H1 (cell line): ENCODE measurements around the gene ARHGDIG. TPM values are rescaled to one million over a fixed set of nuclear protein-coding genes. Genes with fewer than 3 reads are reported as not detected.

Experiments used
- CTCF ChIA-PET: fragments of 300-600 bp; sonication (Branson Sonifier 250); formaldehyde crosslinking; loops from one replicate; lab custom pipeline; 2021; ENCODE audit not compliant: partially characterized antibody; lab: Charles Lee
- POLR2A ChIA-PET: fragments of 300-600 bp; sonication (Branson Sonifier 250); formaldehyde crosslinking; loops from one replicate; lab custom pipeline; 2021; ENCODE audit warnings: inconsistent platforms; ENCODE audit not compliant: partially characterized antibody; lab: Charles Lee
- DNase-seq, 2 experiments: peaks; one replicate each; pipeline versions ENCODE4 v3.0.0 to v3.0.0-alpha.2; 2010 to 2022; ENCODE audit warnings: low spot score in 2 of 2, low read depth in 1 of 2, mixed read lengths in 1 of 2
- FAIRE-seq: peaks from 2 replicates; lab custom pipeline; 2011; peaks lifted over from hg19 to GRCh38; lab: Jason Lieb, UNC
- H2AFZ ChIP-seq: 2 replicates; pipeline ENCODE4 v1.8.1; 2012; ENCODE audit warnings: low read length, inconsistent platforms
- H2AK5ac ChIP-seq: 2 replicates; pipeline ENCODE4 v1.6.1; 2013; ENCODE audit warnings: low read depth, low read length
- H2BK120ac ChIP-seq: replicated peaks from 2 replicates; pipeline ENCODE3; 2013; ENCODE audit warnings: low read depth, low read length, inconsistent platforms
- H2BK12ac ChIP-seq: 2 replicates; pipeline ENCODE4 v1.6.1; 2013; ENCODE audit warnings: low read depth, low read length
- H2BK15ac ChIP-seq: 2 replicates; pipeline ENCODE4 v1.6.1; 2013; ENCODE audit warnings: low read length
- H2BK20ac ChIP-seq: 2 replicates; pipeline ENCODE4 v1.6.1; 2013; ENCODE audit warnings: low read length
- H2BK5ac ChIP-seq: 2 replicates; pipeline ENCODE4 v1.6.1; 2013; ENCODE audit warnings: low read depth, low read length
- H3K14ac ChIP-seq: 2 replicates; pipeline ENCODE4 v1.6.1; 2013; ENCODE audit warnings: inconsistent platforms; ENCODE audit not compliant: insufficient read length
- H3K18ac ChIP-seq: 2 replicates; pipeline ENCODE4 v1.6.1; 2013; ENCODE audit warnings: low read length; ENCODE audit errors: extremely low read depth
- H3K23ac ChIP-seq: 2 replicates; pipeline ENCODE4 v1.6.1; 2013; ENCODE audit warnings: inconsistent platforms; ENCODE audit not compliant: insufficient read length
- H3K23me2 ChIP-seq: 2 replicates; pipeline ENCODE4 v1.6.1; 2013; ENCODE audit warnings: low read depth, low read length
- H3K27ac ChIP-seq: 2 replicates; pipeline ENCODE4 v1.6.1; 2011; ENCODE audit warnings: low read depth, low read length, inconsistent platforms
- H3K27me3 ChIP-seq, 4 experiments: replicated peaks in 1 of 4; 1 replicate in 1 of 4; 2 replicates in 3 of 4; pipeline versions ENCODE4 v1.6.1 to v1.8.1; 2011 to 2013; ENCODE audit warnings: low read length in 3 of 4, mild to moderate bottlenecking in 3 of 4, inconsistent platforms in 2 of 4, mixed read lengths in 2 of 4, moderate library complexity in 1 of 4; ENCODE audit not compliant: control insufficient read depth in 3 of 4, insufficient read depth in 3 of 4; ENCODE audit errors: extremely low read depth in 1 of 4
- H3K36me3 ChIP-seq, 4 experiments: 2 replicates each; pipeline versions ENCODE4 v1.6.1 to v1.8.1; 2011 to 2013; ENCODE audit warnings: mild to moderate bottlenecking in 4 of 4, low read length in 3 of 4, moderate library complexity in 2 of 4, control low read depth in 1 of 4, inconsistent platforms in 1 of 4; ENCODE audit not compliant: insufficient read depth in 4 of 4, control insufficient read depth in 2 of 4
- H3K4ac ChIP-seq: replicated peaks from 2 replicates; pipeline ENCODE3; 2013; ENCODE audit warnings: low read length, low read depth, mixed read lengths, inconsistent platforms; ENCODE audit not compliant: insufficient read length
- H3K4me1 ChIP-seq, 4 experiments: replicated peaks in 1 of 4; 1 replicate in 1 of 4; 2 replicates in 3 of 4; pipeline versions ENCODE4 v1.6.1 to v1.8.1; 2011 to 2013; ENCODE audit warnings: low read length in 3 of 4, inconsistent platforms in 2 of 4, mixed read lengths in 1 of 4; ENCODE audit not compliant: insufficient read depth in 4 of 4, control insufficient read depth in 3 of 4
- H3K4me2 ChIP-seq, 2 experiments: 2 replicates each; pipeline versions ENCODE4 v1.6.1 to v1.8.1; 2011 to 2013; ENCODE audit warnings: low read depth in 2 of 2, low read length in 2 of 2, control low read depth in 1 of 2, inconsistent platforms in 1 of 2, mild to moderate bottlenecking in 1 of 2; ENCODE audit not compliant: insufficient read depth in 1 of 2
- H3K4me3 ChIP-seq, 4 experiments: fragments of 200-600, 300-600 bp in 1 of 4; sonication (generic), shearing (Covaris generic), sonication (Bioruptor Twin) in 1 of 4; 2 replicates each; pipeline versions ENCODE4 v1.5.1 to v1.8.1; 2011 to 2016; ENCODE audit warnings: low read length in 4 of 4, low read depth in 3 of 4, control low read depth in 2 of 4, inconsistent platforms in 2 of 4, mild to moderate bottlenecking in 2 of 4, mixed read lengths in 1 of 4, moderate library complexity in 1 of 4; ENCODE audit not compliant: insufficient read depth in 2 of 4; ENCODE audit errors: extremely low read depth in 1 of 4
- H3K56ac ChIP-seq: replicated peaks from 2 replicates; pipeline ENCODE3; 2013; ENCODE audit warnings: low read depth, mild to moderate bottlenecking, mixed read lengths, low read length, inconsistent platforms; ENCODE audit not compliant: insufficient read length
- H3K79me1 ChIP-seq: 2 replicates; pipeline ENCODE4 v1.6.1; 2013; ENCODE audit warnings: low read depth, low read length, control low read depth
- H3K79me2 ChIP-seq, 2 experiments: 2 replicates each; pipeline versions ENCODE4 v1.6.1 to v1.8.1; 2012 to 2013; ENCODE audit warnings: low read length in 2 of 2, mild to moderate bottlenecking in 2 of 2, inconsistent platforms in 1 of 2; ENCODE audit not compliant: insufficient read depth in 2 of 2, control insufficient read depth in 1 of 2
- H3K9ac ChIP-seq, 4 experiments: replicated peaks in 1 of 4; 1 replicate in 1 of 4; 2 replicates in 3 of 4; pipeline versions ENCODE4 v1.6.1 to v1.8.1; 2011 to 2013; ENCODE audit warnings: low read depth in 3 of 4, low read length in 3 of 4, control low read depth in 2 of 4, mild to moderate bottlenecking in 2 of 4, moderate library complexity in 2 of 4, inconsistent platforms in 1 of 4; ENCODE audit errors: extremely low read depth in 1 of 4
- H3K9me3 ChIP-seq, 2 experiments: 2 replicates each; pipeline versions ENCODE4 v1.6.1 to v1.8.1; 2012 to 2013; ENCODE audit warnings: mild to moderate bottlenecking in 2 of 2, moderate library complexity in 2 of 2, control low read depth in 1 of 2, inconsistent platforms in 1 of 2, low read depth in 1 of 2, low read length in 1 of 2, mixed read lengths in 1 of 2; ENCODE audit not compliant: insufficient read depth in 2 of 2
- H4K20me1 ChIP-seq, 2 experiments: replicated peaks in 1 of 2; 2 replicates each; pipeline versions ENCODE3 to v1.8.1; 2011 to 2013; ENCODE audit warnings: inconsistent platforms in 2 of 2, low read length in 2 of 2, mild to moderate bottlenecking in 1 of 2; ENCODE audit not compliant: insufficient read depth in 2 of 2, control insufficient read depth in 1 of 2
- H4K5ac ChIP-seq: 2 replicates; pipeline ENCODE4 v1.6.1; 2013; ENCODE audit warnings: low read length, low read depth, mixed read lengths, inconsistent platforms; ENCODE audit not compliant: insufficient read length
- H4K8ac ChIP-seq: 2 replicates; pipeline ENCODE4 v1.8.0; 2013; ENCODE audit warnings: mild to moderate bottlenecking, moderate library complexity, low read length, inconsistent platforms; ENCODE audit not compliant: insufficient read depth; ENCODE audit errors: extremely low read depth
- H4K91ac ChIP-seq: replicated peaks from 2 replicates; pipeline ENCODE3; 2013; ENCODE audit warnings: low read length, mixed read lengths, inconsistent platforms; ENCODE audit not compliant: insufficient read length
- BACH1 ChIP-seq: IDR thresholded peaks from 2 replicates; pipeline ENCODE4 v1.6.1; 2012; ENCODE audit warnings: low read length, improper control_type of control experiment
- CREB1 ChIP-seq: IDR thresholded peaks from 2 replicates; pipeline ENCODE4 v1.6.1; 2012; ENCODE audit warnings: inconsistent platforms
- HDAC6 ChIP-seq: IDR thresholded peaks from one replicate; pipeline ENCODE4 v1.7.1; 2012; ENCODE audit warnings: low read depth, mild to moderate bottlenecking, inconsistent platforms, low read length, moderate library complexity
- NANOG ChIP-seq: IDR thresholded peaks from 2 replicates; pipeline ENCODE4 v1.6.1; 2011; ENCODE audit warnings: low read length, low read depth, mild to moderate bottlenecking, inconsistent platforms; ENCODE audit not compliant: insufficient read depth, poor library complexity, severe bottlenecking
- POLR2AphosphoS5 ChIP-seq: IDR thresholded peaks from 2 replicates; pipeline ENCODE4 v1.6.1; 2011; ENCODE audit warnings: low read depth, low read length
- RFX5 ChIP-seq: IDR thresholded peaks from 2 replicates; pipeline ENCODE4 v1.6.1; 2011; ENCODE audit warnings: low read depth, low read length, improper control_type of control experiment, borderline replicate concordance
- SAP30 ChIP-seq: fragments of 300-600 bp; sonication (generic); IDR thresholded peaks from 2 replicates; pipeline ENCODE4 v1.7.1; 2012; ENCODE audit warnings: low read length, moderate library complexity, mild to moderate bottlenecking, inconsistent platforms; ENCODE audit not compliant: insufficient read depth, insufficient replicate concordance
- TAF7 ChIP-seq: optimal IDR thresholded peaks from 2 replicates; pipeline ENCODE3; 2011; ENCODE audit warnings: low read depth, mild to moderate bottlenecking, inconsistent platforms, low read length, moderate library complexity, borderline replicate concordance
- TBP ChIP-seq: IDR thresholded peaks from 2 replicates; pipeline ENCODE4 v1.6.1; 2011; ENCODE audit warnings: low read depth, low read length, improper control_type of control experiment
- TEAD4 ChIP-seq: IDR thresholded peaks from 2 replicates; pipeline ENCODE4 v1.6.1; 2012; ENCODE audit warnings: low read depth, low read length, inconsistent platforms, mixed read lengths
- ZNF274 ChIP-seq: IDR thresholded peaks from 2 replicates; pipeline ENCODE4 v1.7.0; 2012; ENCODE audit warnings: low read length, borderline replicate concordance; ENCODE audit errors: extremely low read depth
- WGBS, 2 experiments: shearing (Covaris generic) in 1 of 2; methylation state at CpG; one replicate each; pipeline versions ENCODE4 v1.1.6 to v1.1.7; 2013 to 2015; ENCODE audit warnings: low lambda C conversion rate in 2 of 2, mixed read lengths in 2 of 2, inconsistent platforms in 1 of 2, low coverage in 1 of 2, missing lambda C conversion rate in 1 of 2; ENCODE audit not compliant: insufficient replicate concordance in 2 of 2, insufficient coverage in 1 of 2, insufficient read length in 1 of 2; ENCODE audit errors: extremely low coverage in 1 of 2, missing lambda C conversion rate in 1 of 2; 5-methylcytosine and 5-hydroxymethylcytosine counted together
- polyA plus RNA-seq, 7 experiments: library from polyadenylated mRNA; depleted of rRNA in 3 of 7; stranded (reverse) in 5 of 7; unstranded in 2 of 7; fragments of >200 nt in 5 of 7; fragments of 200-250 nt in 2 of 7; gene quantifications; 1 replicate in 5 of 7; 2 replicates in 1 of 7; 4 replicates in 1 of 7; pipeline versions ENCODE4 v1.2.1 to v1.2.3, GENCODE V29; 2011 to 2013; ENCODE audit warnings: missing spikeins in 2 of 7, mixed read lengths in 2 of 7
- total RNA-seq: library from RNA; stranded (reverse); fragmentation: NEBNext Ultra II Directional; extraction: Animal tissue kit (Norgen Biotek cat#: 25700); gene quantifications from 2 replicates; pipeline ENCODE4 v1.2.1, GENCODE V29; 2021
- TF ChIP-seq, protein P1 (sequence below): IDR thresholded peaks from 2 replicates; pipeline ENCODE4 v1.6.1; 2011; ENCODE audit warnings: low read length, improper control_type of control experiment
- TF ChIP-seq, protein P2 (sequence below): IDR thresholded peaks from 2 replicates; pipeline ENCODE4 v1.6.1; 2012; ENCODE audit warnings: inconsistent platforms

ARHGDIG gene
- total and polyA plus RNA-seq, 2 of the 8 experiments (the other 6 are each of a cell fraction or from before 2014, with no cell fraction given): 1.2 to 2.9 TPM

DNA sequence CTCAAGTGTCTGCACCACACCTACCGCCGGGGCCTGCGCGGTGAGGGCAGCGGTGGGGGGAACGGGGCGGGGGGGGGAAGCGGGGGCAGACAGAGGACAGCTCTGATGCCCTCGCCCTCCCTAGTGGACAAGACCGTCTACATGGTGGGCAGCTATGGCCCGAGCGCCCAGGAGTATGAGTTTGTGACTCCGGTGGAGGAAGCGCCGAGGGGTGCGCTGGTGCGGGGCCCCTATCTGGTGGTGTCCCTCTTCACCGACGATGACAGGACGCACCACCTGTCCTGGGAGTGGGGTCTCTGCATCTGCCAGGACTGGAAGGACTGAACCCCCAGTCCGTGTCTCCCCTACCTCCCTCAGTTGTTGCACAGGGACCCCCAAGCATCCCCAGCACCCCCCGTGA, 2.1 kb downstream of the ARHGDIG start:
- Histone ChIP-seq H2BK20ac (no peak overlapping the region), H2AFZ (no peak overlapping the region), H3K27ac (no peak overlapping the region), H3K9ac (no peak overlapping the region), H3K9me3 (peaks cover 0 to 5% of the 10 kb centered on the region in 2 experiments; a peak in 1 of 4 replicates), H3K56ac (no peak overlapping the region), H3K4ac (no peak overlapping the region), H4K20me1 (no peaks in the 10 kb centered on the region), H3K4me3 (no peak overlapping the region), H3K4me1 (peaks cover 0 to 3% (median 0%) of the 10 kb centered on the region in 4 experiments; a peak in 3 of 7 replicates), H3K36me3 (peaks cover 0 to 4% (median 2%) of the 10 kb centered on the region in 4 experiments; a peak in 3 of 8 replicates), H3K79me2 (no peaks in the 10 kb centered on the region), H3K27me3 (peaks cover 10 to 27% (median 22%) of the 10 kb centered on the region in 4 experiments), H3K23ac (no peak overlapping the region), H2BK5ac (no peak overlapping the region), H4K91ac (no peak overlapping the region), H3K23me2 (peaks cover 6% of the 10 kb centered on the region; the same call in 1 of the 2 replicates), H2AK5ac (no peak overlapping the region), H2BK15ac (no peak overlapping the region), H3K14ac (no peak overlapping the region), H3K18ac (no peak overlapping the region), H4K5ac (no peak overlapping the region), H2BK12ac (no peak overlapping the region), H3K4me2 (no peak overlapping the region), H3K79me1 (no peaks in the 10 kb centered on the region), H2BK120ac (no peak overlapping the region), H4K8ac (no peak overlapping the region)
- FAIRE-seq (no peak), DNase-seq (no peak)
- ChIA-PET CTCF (no interaction called here), POLR2A (interaction anchor here (0.6 to 3.3 kb wide), 2 partner anchors 14 to 44 kb away, joined by 3 to 13 read pairs; no protein-coding TSS in a partner anchor)
- WGBS, 2 experiments: 91% methylated on average over 11 of the region's 22 CpGs; no CpG with 5 or more reads in 1 of the 2 experiments
- TF ChIP-seq CREB1 (no peak), TAF7 (no peak), TBP (no peak), HDAC6 (no peak), TEAD4 (no peak), SAP30 (no peak), NANOG (no peak), BACH1 (no peak), RFX5 (no peak), ZNF274 (no peak), POLR2AphosphoS5 (no peak)
- TF ChIP-seq, protein P1, sequence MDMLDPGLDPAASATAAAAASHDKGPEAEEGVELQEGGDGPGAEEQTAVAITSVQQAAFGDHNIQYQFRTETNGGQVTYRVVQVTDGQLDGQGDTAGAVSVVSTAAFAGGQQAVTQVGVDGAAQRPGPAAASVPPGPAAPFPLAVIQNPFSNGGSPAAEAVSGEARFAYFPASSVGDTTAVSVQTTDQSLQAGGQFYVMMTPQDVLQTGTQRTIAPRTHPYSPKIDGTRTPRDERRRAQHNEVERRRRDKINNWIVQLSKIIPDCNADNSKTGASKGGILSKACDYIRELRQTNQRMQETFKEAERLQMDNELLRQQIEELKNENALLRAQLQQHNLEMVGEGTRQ: no peak
- TF ChIP-seq, protein P2, sequence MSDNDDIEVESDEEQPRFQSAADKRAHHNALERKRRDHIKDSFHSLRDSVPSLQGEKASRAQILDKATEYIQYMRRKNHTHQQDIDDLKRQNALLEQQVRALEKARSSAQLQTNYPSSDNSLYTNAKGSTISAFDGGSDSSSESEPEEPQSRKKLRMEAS: no peak
